VCaP (cell line): ENCODE results near the gene INA.
A peak's percentile ranks its signal among the peaks of the same experiment; 100 is the strongest.
"Not testable (repeated sequence)": the region's sequence is repeated elsewhere in the genome, so short reads cannot be mapped to it uniquely, and the experiment has no call there.

ENCODE experiments used
- H3K27ac ChIP-seq: fragments of 450-650 bp; 2 replicates; pipeline ENCODE4 v1.5.1; 2017
- TF ChIP-seq, protein P1 (sequence below): fragments of 450-650 bp; conservative IDR thresholded peaks from 2 replicates; pipeline ENCODE4 v1.5.1; 2017; ENCODE audit warnings: mild to moderate bottlenecking, moderate library complexity

Gene INA

DNA sequence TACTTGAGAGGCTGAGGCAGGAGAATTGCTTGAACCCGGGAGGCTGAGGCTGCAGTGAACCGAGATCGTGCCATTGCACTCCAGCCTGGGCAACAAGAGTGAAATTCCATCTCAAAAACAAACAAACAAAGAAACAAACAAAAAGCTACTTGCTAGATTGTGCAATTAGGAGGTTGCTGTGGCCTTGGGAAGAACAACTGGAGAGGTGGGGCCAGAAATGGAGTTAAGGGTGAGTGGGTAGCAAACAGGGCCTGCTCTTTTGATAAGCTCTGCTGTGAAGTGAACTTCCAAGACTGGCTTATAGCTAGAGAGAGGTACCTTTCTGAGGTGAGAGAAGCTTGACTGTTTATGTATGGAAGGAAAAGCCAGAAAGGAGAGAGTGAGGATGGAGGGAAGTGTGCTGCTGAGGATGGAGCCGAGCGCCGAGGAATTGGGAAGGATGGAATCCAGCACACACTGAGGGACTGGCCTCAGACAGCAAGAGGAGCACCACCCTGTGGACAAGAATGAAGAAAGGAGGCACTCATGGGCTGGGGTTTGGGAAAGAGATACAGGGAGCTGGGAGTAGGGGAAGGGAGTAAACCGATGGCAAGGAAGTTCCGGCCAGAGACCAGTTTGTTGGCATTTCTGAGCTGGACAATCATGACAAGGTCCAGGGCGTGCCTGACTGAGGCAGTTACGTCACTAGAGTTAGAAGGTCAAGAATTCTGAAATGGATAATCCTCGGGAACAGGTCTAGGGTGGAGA lies 38.3 kb upstream of the INA start:
- TF ChIP-seq, protein P1, sequence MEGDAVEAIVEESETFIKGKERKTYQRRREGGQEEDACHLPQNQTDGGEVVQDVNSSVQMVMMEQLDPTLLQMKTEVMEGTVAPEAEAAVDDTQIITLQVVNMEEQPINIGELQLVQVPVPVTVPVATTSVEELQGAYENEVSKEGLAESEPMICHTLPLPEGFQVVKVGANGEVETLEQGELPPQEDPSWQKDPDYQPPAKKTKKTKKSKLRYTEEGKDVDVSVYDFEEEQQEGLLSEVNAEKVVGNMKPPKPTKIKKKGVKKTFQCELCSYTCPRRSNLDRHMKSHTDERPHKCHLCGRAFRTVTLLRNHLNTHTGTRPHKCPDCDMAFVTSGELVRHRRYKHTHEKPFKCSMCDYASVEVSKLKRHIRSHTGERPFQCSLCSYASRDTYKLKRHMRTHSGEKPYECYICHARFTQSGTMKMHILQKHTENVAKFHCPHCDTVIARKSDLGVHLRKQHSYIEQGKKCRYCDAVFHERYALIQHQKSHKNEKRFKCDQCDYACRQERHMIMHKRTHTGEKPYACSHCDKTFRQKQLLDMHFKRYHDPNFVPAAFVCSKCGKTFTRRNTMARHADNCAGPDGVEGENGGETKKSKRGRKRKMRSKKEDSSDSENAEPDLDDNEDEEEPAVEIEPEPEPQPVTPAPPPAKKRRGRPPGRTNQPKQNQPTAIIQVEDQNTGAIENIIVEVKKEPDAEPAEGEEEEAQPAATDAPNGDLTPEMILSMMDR: no peak; the same call in 1 of the 2 replicates
- peak overlapping the region; percentile 99; the same call in 1 of the 2 replicates for H3K27ac ChIP-seq

DNA sequence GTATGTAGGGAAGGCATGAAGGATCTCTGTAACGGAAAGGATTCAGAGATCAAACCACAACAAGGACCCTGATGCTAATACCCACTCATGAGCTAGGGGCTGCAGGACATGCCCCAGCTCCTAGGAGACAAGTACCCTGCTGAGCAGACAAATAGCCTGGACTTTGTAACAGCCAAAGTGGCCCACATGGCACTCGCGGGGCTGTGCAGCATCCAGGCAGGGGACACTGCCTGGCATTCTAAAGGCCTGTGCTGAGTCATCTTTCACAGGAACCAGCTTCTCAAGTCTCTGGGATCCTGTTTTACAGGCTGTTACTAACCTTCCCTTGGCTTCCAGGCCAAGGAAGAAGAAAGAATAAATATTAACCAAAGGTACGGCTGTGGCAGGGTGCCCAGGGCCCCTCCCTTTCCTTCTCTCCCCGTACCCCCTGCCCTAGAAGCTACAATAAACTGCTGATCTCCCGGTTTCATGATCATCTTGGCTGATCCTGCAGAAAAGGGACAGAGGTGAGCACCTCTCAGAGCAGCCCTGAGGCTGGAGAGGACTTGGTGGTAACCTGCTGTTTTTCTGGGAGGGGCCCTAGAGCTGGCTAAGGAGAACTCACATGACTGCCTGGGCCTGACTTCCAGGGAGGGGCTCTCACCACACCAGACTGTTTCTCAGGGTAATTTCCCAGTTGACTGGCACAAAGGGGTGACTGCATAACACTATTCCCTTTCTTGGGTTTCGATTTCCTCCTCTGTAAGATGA lies 35.5 kb upstream of the INA start:
- TF ChIP-seq, protein P1: no peak
- peak overlapping the region; percentile 99 for H3K27ac ChIP-seq

DNA sequence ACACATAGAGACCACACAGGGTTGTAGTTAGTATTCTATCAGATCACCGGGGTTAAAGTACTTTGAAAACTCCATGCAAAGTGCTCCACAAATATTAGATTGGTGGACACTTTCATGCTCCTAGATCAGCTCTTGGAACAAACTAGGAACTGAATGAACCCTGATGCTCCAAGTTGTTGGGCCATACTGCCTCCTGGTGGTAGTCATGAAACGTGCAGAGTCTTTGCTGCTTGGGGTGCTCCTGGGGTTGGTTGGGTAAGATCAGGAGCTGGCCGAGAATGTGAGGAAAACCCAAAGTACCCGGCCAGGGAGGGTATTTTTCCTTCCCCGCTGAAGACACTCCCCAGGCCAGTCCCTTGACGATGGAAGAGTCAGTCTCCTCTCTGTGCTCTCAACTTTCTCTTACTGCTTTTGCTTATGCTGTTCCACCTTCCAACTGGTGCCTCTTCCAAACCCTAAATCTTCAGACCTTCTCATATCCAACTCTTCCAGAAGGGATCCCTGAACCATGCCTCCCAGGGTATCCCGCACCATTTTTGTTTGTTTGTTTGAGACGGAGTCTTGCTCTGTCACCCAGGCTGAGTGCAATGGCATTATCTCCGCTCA lies 32.2 kb upstream of the INA start:
- TF ChIP-seq, protein P1: peak; percentile 82
- H3K27ac ChIP-seq: no peak overlapping the region

DNA sequence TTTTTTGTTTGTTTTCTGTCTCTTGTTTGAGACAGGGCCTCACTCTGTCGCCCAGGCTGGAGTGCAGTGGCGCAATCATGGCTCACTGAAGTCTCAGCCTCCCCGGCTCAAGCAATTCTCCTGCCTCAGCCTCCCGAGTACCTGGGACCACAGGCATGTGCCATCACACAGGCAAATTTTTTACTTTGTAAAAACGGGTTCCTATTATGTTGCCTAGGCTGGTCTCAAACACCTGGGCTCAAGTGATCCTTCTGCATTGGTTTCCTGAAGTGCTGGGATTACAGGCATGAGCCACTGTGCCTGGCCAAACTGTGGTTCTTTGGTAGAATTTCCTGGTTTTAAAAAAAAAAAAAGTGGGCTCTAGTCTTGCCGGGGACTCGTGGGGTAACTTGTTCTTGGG lies 31.4 kb upstream of the INA start, which contains the start of gene RPEL1:
Gene RPEL1, plus strand, starts transcription at position 301 of the 400 bp plus-strand sequence. CDS start 110 bp downstream, outside the sequence.
- not testable (repeated sequence) for H3K27ac ChIP-seq

DNA sequence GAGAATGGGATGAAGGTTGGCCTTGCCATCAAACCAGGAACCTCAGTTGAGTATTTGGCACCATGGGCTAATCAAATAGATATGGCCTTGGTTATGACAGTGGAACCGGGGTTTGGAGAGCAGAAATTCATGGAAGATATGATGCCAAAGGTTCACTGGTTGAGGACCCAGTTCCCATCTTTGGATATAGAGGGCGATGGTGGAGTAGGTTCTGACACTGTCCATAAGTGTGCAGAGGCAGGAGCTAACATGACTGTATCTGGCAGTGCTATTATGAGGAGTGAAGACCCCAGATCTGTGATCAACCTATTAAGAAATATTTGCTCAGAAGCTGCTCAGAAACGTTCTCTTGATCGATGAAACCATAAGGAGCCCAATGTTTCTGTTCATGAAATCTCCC lies 30.6 kb upstream of the INA start:
- TF ChIP-seq, protein P1: no peak; the same call in 1 of the 2 replicates
- H3K27ac ChIP-seq: no peak overlapping the region

DNA sequence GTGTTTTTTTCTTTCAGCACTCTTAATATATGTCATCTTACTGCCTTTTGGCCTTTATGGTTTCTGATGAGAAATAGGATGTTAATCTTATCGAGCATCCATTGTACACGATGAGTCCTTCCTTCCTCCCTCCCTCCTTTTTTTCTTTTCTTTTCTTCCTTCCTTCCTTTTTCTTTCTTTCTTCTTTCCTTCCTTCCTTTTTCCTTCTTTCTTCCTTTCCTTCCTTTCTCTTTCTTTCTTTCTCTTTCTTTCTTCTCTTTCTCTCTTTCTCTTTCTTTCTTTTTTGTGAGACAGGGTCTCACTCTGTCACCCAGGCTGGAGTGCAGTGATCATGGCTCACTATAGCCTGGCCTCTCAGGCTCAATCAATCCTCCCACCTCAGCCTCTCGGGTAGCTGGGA lies 22.8 kb upstream of the INA start:
- no peak overlapping the region for H3K27ac ChIP-seq
- TF ChIP-seq, protein P1: no peak

DNA sequence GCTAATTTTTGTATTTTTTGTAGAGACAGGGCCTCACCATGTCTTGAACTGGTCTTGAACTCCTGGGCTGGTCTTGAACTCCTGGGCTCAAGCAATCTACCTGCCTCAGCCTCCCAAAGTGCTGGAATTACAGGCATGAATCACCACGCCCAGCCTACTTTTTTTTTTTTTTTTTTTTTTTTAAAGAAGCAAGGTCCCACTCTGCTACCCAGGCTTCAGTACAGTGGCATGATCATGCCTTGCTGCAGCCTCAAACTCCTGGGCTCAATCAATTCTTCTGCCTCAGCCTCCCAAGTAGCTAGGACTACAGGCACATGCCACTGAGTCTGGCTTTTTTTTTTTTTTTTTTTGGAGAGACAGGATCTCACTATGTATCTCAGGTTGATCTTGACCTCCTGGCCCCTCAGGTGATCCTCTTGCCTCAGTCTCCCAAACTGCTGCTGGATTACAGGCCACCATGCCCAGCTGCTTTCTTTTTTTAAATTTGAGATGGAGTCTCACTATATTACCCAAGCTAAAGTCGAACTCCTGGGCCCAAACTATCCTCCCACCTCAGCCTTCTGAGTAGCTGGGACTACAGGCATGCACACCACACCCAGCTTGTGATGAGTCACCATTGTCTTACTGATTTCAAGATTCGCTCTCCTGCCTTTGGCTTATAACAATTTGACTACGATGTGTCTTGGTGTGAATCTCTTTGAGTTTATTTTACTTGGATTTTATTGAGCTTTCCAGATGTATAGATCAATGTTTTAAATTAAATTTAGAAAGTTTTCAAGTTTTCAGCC lies 22.2 kb upstream of the INA start:
- TF ChIP-seq, protein P1: no peak
- no peak overlapping the region for H3K27ac ChIP-seq
